Upper lobe of left lung (tissue), 4 donors: ENCODE measurements around the gene KLHL5.

Source experiments
- CTCF ChIP-seq, 6 experiments: fragments of 450-650 bp in 4 of 6; fragments of 200-600 bp in 2 of 6; sonication (generic) in 2 of 6; IDR thresholded peaks; one replicate each; pipeline ENCODE4 v1.5.1; 2016 to 2019; ENCODE audit warnings: antibody characterized with exemption in 6 of 6
- EP300 ChIP-seq, 4 donors: sonication (generic); formaldehyde crosslinking; IDR thresholded peaks; one replicate each; pipeline ENCODE4 v1.5.1; 2017; ENCODE audit warnings: antibody characterized with exemption in 4 of 4, control low read depth in 2 of 4
- POLR2A ChIP-seq, 4 donors: fragments of 450-650 bp; IDR thresholded peaks; one replicate each; pipeline ENCODE4 v1.5.1; 2016 to 2017; ENCODE audit warnings: antibody characterized with exemption in 4 of 4, mild to moderate bottlenecking in 2 of 4

- TF ChIP-seq CTCF (IDR thresholded peaks at IDR 0.05) (no peak), EP300 (IDR thresholded peaks at IDR 0.05) (no peak), POLR2A (IDR thresholded peaks at IDR 0.05) (no peak)
Measured at GRCh38 chr4:39067031-39067430, 5.0 kb downstream of the KLHL5 start.
